T-helper 1 cell treated with Interleukin-12 subunit alpha and Interleukin-12 subunit beta and Interleukin-4 antibody, amounts not matched to agents 30 μg/mL and 1 μg/mL, for 36 hours (primary cell): ENCODE measurements around the gene MAML2.

ENCODE experiments used
- H3K27ac Mint-ChIP-seq: one replicate; pipeline ENCODE4 v1.8.0; 2021; ENCODE audit warnings: mild to moderate bottlenecking, mixed read lengths
- H3K27me3 Mint-ChIP-seq: one replicate; pipeline ENCODE4 v1.8.0; 2021; ENCODE audit warnings: low read depth, mixed read lengths
- H3K36me3 Mint-ChIP-seq: one replicate; pipeline ENCODE4 v1.8.0; 2021; ENCODE audit warnings: low read depth, mixed read lengths
- H3K4me1 Mint-ChIP-seq: one replicate; pipeline ENCODE4 v1.8.0; 2021; ENCODE audit warnings: low read depth, mixed read lengths
- H3K4me3 Mint-ChIP-seq: one replicate; pipeline ENCODE4 v1.8.0; 2021; ENCODE audit warnings: mild to moderate bottlenecking, moderate library complexity, mixed read lengths
- H3K9me3 Mint-ChIP-seq: one replicate; pipeline ENCODE4 v1.8.0; 2021; ENCODE audit warnings: mixed read lengths

Gene MAML2

DNA sequence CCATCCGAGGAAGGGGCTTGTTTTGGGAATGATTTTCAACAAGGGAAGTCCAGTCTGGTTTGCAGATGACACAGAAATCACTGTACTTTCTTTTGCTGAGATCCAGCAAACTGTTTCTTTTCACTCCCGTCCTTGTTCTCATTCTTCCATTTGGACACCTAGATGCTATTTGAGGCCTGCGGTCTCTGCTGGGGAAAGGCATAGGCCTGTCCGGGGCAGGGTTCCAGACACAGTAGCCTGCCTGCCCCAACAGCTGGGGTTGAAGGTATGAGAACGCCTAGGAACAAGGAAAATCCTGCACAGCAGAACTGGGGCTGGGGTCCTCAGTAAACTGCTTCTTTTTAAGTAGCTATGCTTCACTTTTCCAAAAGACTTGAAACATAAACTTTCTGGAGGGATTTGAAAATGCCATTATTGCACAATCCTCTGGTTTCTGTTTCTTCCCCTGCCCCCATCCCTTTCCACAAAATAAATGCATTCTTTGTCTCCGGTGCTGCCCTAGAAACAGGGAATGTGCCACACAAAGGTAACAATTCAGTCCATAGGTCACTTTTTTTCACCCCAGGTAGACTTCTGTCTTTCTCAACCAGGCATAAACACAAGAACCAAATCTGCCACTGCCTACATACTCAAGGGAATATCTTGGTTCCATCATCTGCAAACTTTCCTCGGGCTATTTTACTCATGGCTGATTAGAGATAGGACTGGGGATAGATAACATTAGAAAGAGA, 244.3 kb downstream of the MAML2 start:
- no peak overlapping the region for H3K4me3 Mint-ChIP-seq
- no peaks in the 10 kb centered on the region for H3K9me3 Mint-ChIP-seq
- peaks cover under 1% of the 10 kb centered on the region for H3K36me3 Mint-ChIP-seq
- no peaks in the 10 kb centered on the region for H3K27me3 Mint-ChIP-seq
- peaks cover 6% of the 10 kb centered on the region for H3K4me1 Mint-ChIP-seq
- no peak overlapping the region for H3K27ac Mint-ChIP-seq

DNA sequence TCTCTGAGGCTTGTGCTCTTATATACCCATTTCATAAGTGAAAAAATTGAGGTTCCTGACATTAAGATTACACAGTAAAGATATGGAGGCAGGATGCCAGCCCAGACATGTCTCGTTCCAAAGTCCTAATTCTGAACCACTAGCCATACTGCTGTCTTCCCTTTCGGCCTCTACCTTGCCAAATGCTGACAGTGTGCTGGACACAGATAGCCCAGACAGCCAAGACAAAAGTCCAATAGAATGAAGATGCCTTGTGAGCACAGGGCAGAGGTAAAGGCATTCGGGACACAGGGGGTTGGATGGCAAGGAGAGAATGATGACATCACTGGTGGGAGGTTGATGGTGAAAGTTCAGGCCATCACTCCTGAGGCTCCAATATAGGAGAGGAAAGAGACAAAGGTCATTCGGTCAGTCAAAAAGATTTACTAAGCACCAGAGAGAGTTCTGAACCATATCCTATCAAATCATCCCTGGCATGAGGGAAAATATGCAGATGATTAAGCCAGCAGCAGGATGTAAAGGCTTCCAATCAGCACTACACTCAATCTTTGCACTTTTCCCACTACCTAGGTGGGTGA, 245.1 kb downstream of the MAML2 start:
- Mint-ChIP-seq H3K27ac (no peak overlapping the region), H3K4me3 (no peak overlapping the region), H3K4me1 (peaks cover 6% of the 10 kb centered on the region), H3K27me3 (no peaks in the 10 kb centered on the region), H3K36me3 (peaks cover 1% of the 10 kb centered on the region), H3K9me3 (no peaks in the 10 kb centered on the region)

DNA sequence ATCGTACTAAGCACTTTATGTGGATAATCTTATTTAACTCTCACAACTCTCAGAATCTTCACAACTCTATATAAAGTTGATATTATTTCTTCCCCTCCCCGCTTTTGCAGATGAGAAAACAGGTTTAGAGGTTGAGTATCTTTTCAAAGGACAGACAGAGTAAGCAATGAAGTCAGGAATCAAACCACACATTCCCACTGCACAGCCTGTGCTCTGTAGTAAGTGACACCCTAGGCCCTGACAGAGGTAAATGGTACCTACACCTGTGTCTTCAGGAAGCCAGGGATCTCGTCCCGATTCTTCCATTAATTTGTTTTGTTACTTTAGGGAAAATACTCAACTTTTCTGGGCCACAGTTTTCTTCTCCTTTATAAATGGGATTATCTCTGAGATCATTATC, 246.6 kb downstream of the MAML2 start:
- no peak overlapping the region for H3K4me3 Mint-ChIP-seq
- H3K9me3 Mint-ChIP-seq, result no peaks in the 10 kb centered on the region
- H3K27ac Mint-ChIP-seq, result no peak overlapping the region
- H3K4me1 Mint-ChIP-seq, result peaks cover 14% of the 10 kb centered on the region
- no peaks in the 10 kb centered on the region for H3K27me3 Mint-ChIP-seq
- peaks cover 6% of the 10 kb centered on the region for H3K36me3 Mint-ChIP-seq

DNA sequence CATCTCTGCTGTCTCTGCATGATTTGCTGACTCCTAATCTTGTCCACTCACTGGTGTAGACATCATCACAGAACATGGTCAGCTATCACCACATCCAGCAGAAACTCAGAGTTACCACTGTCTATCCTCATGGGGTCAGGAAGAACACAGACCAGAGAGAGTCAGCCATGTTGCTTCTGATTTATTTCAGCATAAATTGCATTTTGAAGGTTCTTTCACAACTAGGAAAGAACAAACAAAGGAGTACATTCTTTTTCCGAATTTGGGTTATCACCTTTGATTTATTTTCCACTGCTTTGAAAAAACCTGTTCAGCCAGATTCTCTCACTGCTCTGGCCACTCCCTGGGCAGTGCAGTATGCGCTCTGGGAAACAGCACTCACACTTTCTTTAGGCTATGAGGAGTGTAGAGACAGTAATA, 247.1 kb downstream of the MAML2 start:
- Mint-ChIP-seq H3K27ac (no peak overlapping the region), H3K4me1 (peaks cover 17% of the 10 kb centered on the region)

DNA sequence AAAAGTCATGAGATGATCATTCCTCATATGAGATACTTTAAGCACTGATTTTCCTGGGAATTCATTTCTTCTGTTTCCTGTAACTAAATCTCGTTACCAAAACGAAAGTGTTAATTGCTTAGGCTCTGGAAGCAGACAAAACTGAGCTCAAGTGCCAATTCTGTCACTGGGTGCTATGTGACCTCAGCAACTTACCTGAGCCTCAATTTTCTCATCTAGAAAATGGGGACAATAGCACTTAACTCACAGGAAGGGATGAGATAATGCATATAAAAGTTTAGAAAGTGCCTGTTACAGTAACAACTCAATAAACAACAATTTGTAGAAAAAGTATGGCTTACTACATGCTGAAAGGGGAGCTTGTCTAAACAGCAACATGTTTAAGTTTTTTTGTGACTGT, 248.8 kb downstream of the MAML2 start:
- Mint-ChIP-seq H3K4me1 (peaks cover 17% of the 10 kb centered on the region), H3K9me3 (no peaks in the 10 kb centered on the region), H3K27me3 (no peaks in the 10 kb centered on the region), H3K36me3 (peaks cover 8% of the 10 kb centered on the region), H3K27ac (no peak overlapping the region), H3K4me3 (no peak overlapping the region)

More for the DNA sequence above, 247.1 kb downstream of the MAML2 start:
- no peak overlapping the region for H3K4me3 Mint-ChIP-seq
- H3K9me3 Mint-ChIP-seq, result no peaks in the 10 kb centered on the region
- no peaks in the 10 kb centered on the region for H3K27me3 Mint-ChIP-seq
- H3K36me3 Mint-ChIP-seq, result peaks cover 8% of the 10 kb centered on the region

DNA sequence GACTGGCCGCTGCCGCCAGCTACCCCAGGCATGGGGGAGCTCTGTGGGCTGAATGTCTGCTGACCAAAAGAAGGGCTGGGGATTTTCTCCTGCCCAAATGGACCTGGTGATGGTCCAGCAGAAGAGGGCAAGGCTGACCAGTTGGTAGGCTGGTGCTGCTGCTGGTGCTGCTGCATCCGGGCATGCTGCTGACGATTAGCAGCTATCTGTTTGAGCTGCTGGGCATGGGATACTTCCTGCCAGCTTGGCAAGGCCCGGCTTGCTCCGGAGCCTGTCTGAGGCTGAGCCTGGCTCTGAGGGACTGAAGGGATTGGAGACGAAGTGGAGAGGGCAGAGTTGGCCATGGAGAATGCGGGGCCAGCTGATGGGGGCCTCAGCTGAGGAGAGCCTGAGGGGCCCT, 250.5 kb downstream of the MAML2 start:
- no peaks in the 10 kb centered on the region for H3K9me3 Mint-ChIP-seq
- H3K27ac Mint-ChIP-seq, result no peak overlapping the region
- no peaks in the 10 kb centered on the region for H3K27me3 Mint-ChIP-seq
- H3K4me1 Mint-ChIP-seq, result peaks cover 20% of the 10 kb centered on the region
- H3K4me3 Mint-ChIP-seq, result no peak overlapping the region
- H3K36me3 Mint-ChIP-seq, result peaks cover 9% of the 10 kb centered on the region

DNA sequence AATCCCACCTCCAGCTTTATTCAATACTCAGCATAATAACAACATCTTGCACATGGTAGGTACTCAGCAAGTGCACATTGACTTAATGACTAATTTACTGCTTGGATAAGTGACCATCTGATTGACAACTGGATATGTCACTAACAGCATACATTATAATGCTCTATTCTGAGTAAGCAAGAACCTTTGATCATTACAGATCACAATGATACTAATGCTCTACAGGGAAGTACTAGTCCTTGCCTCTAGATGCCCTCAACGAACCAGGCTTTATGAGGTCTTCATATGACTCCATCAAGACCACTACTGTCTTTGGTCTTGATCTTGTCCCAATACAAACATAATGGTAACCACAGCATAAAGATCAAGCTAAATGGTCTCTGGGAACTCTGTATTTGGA, 251.5 kb downstream of the MAML2 start:
- Mint-ChIP-seq H3K4me3 (no peak overlapping the region), H3K27me3 (no peaks in the 10 kb centered on the region), H3K36me3 (peaks cover 11% of the 10 kb centered on the region), H3K4me1 (peaks cover 20% of the 10 kb centered on the region), H3K27ac (no peak overlapping the region), H3K9me3 (no peaks in the 10 kb centered on the region)

DNA sequence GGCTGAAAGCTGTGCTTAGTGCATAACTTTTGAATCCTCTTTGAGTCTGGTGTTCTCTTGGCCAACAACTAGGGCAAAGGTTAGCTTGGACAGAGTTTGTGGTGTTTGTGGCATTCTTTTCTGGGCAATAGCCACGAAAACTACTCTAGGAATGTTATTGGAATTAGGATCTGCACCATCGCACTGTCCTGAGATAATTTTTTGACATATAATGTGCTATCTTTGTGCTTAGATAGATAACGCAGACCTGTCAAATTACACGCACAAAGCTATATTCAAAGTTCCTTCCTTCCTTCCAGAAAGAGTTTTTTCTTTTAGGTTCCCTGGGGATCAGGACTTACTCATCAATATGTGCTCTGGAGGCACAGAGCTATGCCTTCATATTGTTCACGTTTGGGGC, 252.3 kb downstream of the MAML2 start:
- Mint-ChIP-seq H3K27me3 (no peaks in the 10 kb centered on the region), H3K4me3 (no peak overlapping the region), H3K27ac (no peak overlapping the region), H3K9me3 (no peaks in the 10 kb centered on the region), H3K4me1 (peaks cover 20% of the 10 kb centered on the region), H3K36me3 (peaks cover 12% of the 10 kb centered on the region)

DNA sequence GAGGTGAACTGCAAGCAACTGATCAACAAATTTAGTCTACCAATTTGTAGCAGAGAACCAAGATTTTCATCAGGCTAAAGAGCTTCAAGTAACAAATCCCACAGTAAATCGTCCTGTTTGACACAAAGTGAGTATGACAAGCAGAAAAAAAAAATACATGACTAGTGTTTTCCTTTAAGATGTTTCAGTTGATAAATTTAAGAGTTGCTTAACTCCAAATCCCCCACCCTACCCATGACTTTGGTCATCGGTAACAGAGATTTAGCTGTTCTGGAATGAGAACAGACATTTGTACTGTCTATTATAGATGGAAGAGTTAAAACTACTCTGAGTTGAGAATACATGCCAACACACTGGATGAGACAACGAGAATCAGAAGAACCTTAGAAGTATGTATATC, 254.1 kb downstream of the MAML2 start:
- Mint-ChIP-seq H3K9me3 (no peaks in the 10 kb centered on the region), H3K4me1 (peaks cover 17% of the 10 kb centered on the region), H3K4me3 (no peak overlapping the region), H3K27me3 (no peaks in the 10 kb centered on the region), H3K36me3 (peaks cover 16% of the 10 kb centered on the region), H3K27ac (no peak overlapping the region)

DNA sequence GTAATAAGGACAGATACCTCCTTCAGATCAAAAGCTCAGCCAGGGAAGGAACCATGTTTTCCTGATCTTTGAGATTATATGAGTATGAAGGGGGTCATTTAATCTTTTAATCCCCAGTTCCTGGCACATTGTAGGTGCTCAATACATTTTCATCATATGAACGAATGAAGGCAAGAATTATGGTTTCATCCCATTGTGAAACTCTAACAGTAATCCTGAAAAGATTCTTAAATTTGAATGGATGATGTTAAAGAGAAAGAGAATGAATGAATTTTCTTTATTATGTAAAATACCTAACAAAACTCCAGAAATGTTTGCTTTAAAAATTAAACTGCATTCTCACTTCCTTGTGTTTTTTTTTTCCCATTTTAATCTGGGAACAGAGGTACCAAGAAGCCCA, 256.9 kb downstream of the MAML2 start:
- Mint-ChIP-seq H3K27me3 (no peaks in the 10 kb centered on the region), H3K4me1 (peaks cover 5% of the 10 kb centered on the region), H3K9me3 (no peaks in the 10 kb centered on the region), H3K36me3 (peaks cover 9% of the 10 kb centered on the region), H3K4me3 (no peak overlapping the region), H3K27ac (no peak overlapping the region)

DNA sequence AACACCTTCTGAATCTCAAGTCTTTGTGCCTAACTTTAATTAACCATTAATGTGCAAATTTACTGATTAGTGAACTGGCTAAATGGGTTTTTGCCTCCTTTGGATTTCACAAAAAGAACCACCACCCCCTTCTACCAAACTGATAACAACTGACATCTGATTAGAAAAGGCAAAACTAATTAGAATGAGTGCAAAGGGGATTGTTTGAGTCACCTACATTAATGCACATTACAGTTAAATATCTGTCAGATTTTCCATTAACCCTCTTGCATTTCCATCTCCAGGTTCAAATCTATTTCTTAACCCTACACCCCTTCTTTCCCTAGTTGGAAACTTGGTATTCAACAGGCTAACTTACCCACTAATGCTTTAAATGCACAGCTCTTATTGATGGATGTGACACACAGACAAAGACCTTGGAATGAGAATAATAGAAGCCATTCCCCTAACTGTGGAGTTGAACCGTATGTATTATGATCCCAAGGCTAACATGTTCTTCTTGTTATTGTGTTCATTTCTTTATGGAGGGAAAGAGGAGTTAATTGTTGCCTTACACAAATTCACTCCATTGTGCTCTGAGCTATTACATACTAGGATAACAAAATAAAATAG, 257.6 kb downstream of the MAML2 start:
- no peak overlapping the region for H3K27ac Mint-ChIP-seq
- no peaks in the 10 kb centered on the region for H3K27me3 Mint-ChIP-seq
- peaks cover 4% of the 10 kb centered on the region for H3K4me1 Mint-ChIP-seq
- no peak overlapping the region for H3K4me3 Mint-ChIP-seq
- peaks cover 8% of the 10 kb centered on the region for H3K36me3 Mint-ChIP-seq
- H3K9me3 Mint-ChIP-seq, result no peaks in the 10 kb centered on the region

DNA sequence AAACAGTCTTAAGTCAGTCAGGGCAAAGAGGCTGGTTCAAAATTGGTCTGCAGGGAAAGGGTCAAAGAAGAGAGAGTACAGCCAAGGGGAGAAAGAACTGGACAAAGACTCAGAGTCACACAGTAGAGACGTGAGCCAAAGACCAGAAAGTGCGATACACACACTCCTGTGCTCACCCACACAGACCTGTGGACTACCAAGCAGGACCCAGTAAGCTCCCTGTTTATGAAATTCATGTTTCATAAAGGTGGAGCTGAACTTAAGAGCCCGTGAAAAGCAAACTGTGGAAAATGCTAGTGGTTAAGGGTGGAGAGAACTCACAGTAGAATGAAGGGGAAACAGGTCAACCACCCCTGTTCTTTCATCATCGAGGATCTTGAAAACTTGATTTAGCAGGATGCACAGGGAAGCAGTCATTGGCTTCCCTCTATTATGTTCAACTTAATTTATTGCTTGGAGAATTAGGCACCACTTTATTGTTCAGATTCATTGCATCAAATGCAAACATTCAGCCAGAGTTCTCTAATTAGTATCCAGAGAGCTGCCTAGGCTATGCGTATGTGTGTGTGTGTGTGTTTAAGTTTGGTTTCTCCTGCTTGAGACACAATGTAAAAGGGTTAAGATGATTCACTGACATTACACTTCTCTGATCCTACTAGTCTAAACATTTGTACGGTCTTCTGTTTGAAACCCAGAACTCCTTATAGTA, 258.2 kb downstream of the MAML2 start:
- no peaks in the 10 kb centered on the region for H3K27me3 Mint-ChIP-seq
- H3K27ac Mint-ChIP-seq, result no peak overlapping the region
- H3K36me3 Mint-ChIP-seq, result peaks cover 8% of the 10 kb centered on the region
- no peak overlapping the region for H3K4me3 Mint-ChIP-seq
- no peaks in the 10 kb centered on the region for H3K9me3 Mint-ChIP-seq
- peaks cover 4% of the 10 kb centered on the region for H3K4me1 Mint-ChIP-seq

DNA sequence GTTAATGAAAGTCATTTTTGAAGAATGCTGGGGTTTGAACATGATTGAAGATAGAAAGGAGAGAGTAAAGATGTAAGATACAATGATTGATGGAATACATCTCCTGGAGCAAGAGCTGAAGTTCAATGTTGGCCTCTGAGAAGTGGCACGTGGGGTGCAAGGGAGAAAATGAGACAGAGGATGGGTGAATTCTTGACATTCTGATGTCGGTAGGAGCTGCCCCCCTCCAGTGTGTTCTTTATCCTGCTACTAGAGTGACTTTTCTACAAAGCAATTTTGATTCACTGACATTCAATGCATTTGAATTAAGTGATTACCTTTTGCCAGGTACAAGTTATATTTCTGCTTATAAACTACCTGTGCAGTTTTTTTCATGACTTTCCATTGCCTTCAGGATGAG, 260.1 kb downstream of the MAML2 start:
- Mint-ChIP-seq H3K36me3 (peaks cover 10% of the 10 kb centered on the region), H3K4me3 (no peak overlapping the region), H3K27me3 (no peaks in the 10 kb centered on the region), H3K4me1 (peaks cover 7% of the 10 kb centered on the region), H3K27ac (no peak overlapping the region), H3K9me3 (no peaks in the 10 kb centered on the region)

DNA sequence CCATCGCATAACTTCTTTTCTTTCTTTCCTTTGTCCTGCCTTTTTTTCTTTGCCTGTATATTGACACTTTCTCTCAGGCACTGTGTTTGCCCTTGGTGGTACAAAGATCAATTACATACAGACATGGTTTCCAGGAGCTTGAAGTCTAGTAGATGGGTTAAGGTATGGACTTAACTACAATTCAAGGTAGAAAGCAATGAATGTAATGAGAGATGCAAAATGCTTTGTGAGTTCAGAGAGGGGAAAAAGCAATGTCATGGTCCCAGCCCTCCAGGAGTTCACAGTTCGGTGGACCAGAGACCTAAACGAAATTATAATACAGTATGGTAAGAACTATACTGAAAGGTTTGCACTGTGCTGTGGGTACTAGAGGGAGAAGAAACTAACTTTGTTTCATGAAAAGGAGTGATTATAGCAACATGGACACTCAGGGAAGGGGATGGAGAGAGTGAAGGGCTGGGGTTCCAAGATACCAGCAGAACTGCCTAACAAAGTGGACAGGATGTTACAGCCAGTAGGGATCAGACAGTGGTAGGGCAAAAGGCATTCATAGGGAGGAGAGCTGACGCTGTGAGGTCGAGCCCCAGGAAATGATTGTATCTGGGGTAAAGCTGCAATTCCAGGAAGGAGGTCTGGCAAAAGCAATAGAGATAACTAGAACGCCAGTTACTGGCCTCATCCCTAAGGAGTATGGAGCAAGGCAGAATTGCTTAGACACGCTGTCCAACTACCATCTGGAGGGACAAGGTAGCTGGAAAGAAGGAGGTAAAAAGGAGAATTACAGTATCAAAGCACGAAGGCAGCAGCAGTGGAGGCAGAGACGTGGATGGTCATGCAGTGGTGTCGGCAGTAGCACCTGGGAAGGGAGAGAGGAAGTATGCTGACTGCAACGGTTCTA, 260.7 kb downstream of the MAML2 start:
- peaks cover 8% of the 10 kb centered on the region for H3K36me3 Mint-ChIP-seq
- no peak overlapping the region for H3K27ac Mint-ChIP-seq
- H3K9me3 Mint-ChIP-seq, result no peaks in the 10 kb centered on the region
- peaks cover 8% of the 10 kb centered on the region for H3K4me1 Mint-ChIP-seq
- no peaks in the 10 kb centered on the region for H3K27me3 Mint-ChIP-seq
- no peak overlapping the region for H3K4me3 Mint-ChIP-seq
